GM10847 (cell line): ENCODE data around the gene CLIP4.

ENCODE experiments used
- POLR2A ChIP-seq: IDR thresholded peaks from 2 replicates; pipeline ENCODE4 v1.6.1; 2011; ENCODE audit not compliant: insufficient read length; ENCODE audit errors: extremely low read depth

The CLIP4 gene

DNA sequence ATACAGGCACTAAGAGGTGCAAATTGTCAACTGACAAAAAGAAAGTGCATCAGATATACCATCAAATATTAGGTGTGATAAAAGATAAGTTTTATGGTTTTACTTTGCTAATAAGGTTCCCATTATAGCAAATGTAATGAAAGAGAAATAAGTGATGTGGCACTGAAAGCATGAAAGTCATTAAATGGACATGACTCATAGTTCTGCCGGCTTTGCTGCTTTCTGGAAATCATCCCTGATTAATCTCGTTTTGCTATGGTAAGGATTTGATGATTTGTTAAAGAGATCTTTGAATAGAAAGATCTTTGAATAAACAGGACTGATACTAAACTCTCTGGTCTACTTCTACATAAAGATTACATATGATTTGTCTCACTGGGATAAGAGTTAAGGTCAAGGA is 72.7 kb downstream of the CLIP4 start:
- TF ChIP-seq POLR2A = no peak

DNA sequence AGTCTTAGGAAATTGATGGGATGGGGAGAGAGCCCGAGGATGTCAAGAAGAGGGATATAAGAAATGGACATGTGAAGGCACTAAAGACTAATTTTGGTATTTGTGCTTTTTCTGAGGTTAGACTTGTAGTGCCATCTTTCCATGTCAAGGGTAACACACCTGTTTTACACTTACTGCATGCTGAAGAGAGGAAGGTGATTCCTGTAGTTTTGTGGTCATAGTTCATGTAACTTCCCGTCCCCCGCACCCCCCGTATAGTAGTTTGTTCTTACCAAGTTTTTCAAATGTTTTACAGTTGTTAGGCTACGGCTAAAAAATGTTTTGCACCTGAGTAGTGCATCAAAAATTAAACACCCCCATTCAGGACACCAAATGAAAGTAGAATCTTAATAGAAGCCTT is 73.8 kb downstream of the CLIP4 start:
- no peak for TF ChIP-seq POLR2A

DNA sequence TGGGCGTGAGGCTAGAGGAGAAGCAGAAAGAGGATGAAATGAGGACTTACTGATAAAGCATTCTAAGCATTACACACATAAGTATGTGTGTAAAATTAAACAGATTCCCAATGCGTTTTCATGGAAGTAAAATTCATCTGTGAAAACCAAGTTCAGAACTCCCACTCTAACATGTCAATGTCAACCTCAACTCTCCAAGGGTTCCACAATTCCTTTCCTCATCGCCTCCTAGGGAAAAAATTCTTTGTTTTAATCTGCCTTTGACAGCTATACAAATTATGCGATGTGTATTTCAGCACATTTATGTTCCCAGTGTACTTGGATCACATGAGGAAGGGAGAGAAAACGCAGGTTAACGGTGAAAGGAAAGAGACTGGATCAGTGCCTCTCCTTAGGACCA is 76.6 kb downstream of the CLIP4 start:
- TF ChIP-seq POLR2A = no peak

DNA sequence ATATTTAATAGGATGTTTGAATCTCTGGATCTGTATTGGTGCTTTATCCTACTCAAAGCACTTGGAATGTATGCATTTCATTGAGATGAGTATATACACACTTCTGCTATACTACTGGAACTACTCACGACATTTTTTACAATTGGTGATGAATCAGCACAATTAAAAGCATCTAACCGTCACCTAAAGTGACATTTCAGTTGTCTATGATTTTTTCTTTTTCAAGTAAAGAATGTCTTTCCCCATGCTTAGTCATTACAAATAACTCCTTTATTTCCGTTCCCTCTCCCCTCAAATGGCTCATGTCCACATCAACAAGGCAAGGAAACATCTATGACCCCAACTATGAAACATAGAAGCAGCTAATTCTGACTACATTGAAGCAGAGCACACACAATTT is 77.3 kb downstream of the CLIP4 start:
- no peak for TF ChIP-seq POLR2A

DNA sequence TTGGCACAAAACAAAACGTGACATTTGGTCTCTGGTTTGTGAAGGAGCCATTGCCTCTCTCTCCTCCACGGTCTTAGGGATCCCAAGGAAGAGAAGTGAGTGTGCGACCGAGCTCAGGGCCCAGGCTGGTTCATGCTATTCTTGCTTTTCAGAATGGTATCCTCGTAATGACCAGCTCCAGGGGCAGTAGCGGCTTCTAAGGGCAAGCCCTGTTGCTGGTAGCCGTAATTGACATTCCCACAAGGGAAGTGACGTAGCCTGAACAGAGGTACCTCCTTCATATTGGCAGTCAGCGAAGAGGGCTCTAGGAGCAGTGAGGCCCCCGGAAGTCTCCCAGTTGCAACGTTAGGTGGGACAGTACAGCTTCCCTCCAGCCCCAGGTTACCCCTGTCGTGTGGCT is 77.9 kb downstream of the CLIP4 start:
- no peak for TF ChIP-seq POLR2A

DNA sequence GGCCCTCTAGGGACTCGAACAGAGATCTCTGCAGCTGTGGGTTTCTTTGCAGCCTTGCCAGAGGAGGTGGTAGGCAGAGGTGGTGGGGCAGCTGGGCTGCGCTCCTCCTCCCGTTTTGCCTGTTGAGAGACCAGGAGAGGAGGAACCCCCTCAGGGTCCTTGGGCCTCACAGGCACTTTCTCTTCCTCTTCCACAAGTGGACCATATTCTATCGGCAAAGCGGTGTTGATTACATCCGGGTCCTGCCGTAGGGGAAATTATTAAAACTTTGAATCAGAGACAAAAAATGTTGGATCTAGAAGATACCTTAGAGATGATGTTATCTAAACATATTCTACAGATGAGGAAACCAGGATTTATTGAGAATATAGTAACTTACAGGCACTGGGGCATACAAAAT is 78.5 kb downstream of the CLIP4 start:
- TF ChIP-seq POLR2A = no peak

DNA sequence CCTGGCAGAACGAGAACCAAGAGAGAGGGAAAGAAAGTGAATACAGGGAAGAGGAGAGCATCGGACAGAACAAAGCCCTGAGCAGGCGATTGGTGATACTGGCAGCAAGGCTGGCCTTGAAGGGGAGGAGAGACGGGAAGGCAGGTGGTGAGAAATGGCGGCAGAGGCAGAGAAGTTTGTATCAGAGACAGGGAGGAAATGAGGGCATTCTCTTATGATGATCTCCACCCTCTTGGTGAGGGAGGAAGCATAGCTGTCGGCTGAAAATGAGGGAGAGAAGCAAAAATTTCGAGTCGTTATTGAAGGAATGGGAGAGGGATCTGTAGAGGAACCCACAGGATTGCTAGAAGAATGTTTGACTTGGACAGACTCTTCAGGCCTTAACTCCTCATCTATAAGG is 80.6 kb downstream of the CLIP4 start:
- TF ChIP-seq POLR2A = no peak

DNA sequence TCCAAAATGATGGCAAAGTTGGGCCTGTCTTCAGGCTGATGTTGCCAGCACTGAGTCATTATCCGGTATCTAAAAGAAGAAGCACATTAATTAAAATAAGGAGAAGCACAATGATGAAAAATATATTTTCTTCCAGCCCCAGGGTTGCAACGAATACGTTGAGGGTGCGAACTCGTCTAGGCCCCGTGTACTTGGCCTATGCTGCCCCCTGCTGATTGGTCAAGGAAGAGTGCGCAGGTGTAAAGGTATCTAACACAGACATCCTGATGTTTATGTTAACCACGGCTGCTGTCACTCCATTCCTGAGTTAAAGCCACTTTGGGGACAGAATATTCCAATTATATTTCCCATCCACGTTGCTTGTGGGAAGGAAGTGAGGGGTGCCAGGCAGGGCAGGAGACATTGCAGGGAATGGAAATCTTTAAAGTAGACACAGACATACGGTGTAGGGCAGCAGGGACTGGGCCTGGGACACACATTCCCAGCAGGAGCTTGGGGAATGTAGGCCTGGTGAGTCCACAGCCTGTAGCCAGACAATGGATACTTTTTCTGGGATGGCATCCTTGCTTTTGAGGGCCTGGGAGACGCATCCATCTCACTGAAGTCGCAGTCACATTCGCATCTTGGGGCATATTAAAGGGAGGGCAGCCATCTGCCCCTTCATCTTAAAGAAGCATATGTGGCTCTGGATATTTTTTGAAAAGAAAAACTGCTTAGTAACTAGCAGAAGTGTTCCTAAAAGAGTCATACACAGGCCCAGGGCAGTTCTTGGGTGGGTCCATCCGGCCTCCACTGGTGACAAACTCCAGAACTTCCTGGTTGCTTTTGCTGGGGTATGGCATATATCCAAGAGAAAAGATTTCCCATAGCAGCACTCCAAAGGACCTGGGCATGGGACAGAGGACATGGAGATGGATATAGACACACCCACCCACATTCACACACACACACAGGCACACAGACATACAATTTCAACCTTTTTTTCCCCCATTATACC is 81.9 kb downstream of the CLIP4 start:
- TF ChIP-seq POLR2A = no peak

DNA sequence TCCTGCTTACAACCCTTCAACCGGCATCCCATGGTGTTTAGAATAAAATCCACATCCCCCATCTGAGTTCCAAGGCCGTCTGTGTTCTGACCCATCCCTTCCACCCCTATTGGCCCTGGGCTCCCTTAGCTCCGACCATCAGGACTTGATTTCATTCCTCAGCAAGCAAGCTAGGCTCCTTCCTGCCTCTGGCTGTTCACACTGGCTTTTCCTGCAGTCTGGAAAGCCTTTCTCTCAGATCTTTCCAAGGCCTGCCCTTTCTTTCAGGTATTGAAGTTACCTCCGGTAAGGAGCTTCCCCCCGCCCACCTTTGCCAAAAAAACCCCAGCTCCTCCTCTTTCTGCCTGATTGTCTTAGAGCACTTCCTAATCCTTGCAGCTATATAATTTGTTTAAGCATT is 86.8 kb downstream of the CLIP4 start:
- no peak for TF ChIP-seq POLR2A

DNA sequence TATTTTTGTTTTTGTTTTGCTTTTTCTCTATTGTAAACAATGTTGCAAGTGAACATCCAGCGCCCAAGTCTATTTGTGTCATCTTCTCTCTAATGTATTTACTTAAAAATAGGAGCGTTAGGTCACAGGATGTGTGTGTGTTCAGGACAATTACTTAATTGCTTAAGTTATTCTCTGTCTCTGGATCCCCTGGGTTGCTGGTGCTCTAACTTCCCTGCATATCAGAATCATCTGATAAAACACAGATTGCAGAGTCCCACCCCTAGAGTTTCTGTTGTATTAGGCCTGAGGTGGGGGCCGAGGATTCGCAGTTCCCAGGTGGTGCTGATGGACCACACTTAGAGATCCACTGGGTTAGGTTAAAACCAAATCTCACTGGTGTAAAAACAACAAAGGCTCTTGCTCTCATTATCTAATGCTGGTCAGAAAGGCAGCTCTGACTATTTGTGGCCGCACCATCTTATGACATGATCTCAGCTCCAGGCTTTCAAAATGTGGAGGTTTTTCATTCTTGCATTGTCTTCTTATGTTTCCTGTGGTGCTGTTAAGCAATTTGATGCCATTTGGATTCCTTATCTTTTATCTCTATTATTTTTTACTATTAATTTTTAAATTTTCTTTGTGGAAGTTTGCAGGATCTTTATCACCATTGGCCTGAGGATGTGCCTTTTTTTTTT is 87.7 kb downstream of the CLIP4 start:
- no peak for TF ChIP-seq POLR2A

DNA sequence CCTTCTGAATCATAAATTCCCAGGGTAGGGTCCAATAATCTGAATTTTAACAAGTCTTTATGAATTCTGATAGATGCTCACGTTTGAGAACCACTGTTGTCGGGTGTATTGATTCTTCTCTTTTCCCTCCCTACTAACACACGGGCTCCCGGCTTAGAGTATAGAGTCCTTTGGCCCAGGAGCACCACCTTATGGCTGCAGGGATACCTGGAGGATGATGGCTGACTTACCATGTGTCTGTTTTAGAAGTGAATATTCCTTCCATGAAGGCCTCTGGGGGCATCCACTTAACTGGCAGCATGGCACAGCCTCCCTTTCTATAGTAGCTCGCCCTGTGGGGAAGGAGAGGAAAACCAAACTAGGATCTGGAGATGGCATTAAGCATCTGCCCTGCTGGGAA is 91.7 kb downstream of the CLIP4 start:
- no peak for TF ChIP-seq POLR2A

DNA sequence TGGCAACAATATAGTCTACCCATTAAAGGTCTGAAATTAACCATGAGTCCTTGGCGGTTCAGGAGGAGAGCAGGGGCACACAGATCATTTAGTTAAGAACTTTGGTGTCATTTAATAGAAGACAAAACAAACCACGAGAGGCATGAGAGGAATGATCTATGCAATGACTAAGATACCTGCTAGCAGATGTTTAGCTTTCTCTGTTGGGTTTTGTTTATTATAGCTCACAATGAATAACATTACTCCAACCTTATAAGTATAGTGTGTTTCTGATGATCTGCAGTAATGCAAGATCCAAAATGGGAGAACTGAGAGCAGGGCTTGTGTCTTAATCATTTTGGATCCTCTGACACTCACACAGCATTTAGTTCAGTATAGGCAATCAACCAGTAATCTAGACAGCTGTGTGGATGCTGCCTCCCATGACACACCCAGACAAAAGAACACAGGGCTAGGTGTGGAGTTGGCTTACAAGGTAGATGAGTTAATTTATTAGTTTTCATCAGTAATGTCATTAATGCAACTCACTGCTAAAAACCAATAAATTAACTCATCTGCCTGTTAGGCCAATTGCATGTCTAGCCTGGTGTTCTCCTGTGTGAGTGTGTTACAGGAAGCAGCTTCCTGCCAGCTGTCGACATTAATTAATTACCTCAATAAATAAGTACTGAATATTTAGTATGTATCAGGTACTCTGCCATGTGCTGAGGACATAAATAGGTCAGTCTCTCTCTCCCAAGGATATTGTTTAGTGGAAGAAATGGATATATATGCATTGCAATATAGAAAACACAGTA is 92.3 kb downstream of the CLIP4 start:
- TF ChIP-seq POLR2A = no peak

DNA sequence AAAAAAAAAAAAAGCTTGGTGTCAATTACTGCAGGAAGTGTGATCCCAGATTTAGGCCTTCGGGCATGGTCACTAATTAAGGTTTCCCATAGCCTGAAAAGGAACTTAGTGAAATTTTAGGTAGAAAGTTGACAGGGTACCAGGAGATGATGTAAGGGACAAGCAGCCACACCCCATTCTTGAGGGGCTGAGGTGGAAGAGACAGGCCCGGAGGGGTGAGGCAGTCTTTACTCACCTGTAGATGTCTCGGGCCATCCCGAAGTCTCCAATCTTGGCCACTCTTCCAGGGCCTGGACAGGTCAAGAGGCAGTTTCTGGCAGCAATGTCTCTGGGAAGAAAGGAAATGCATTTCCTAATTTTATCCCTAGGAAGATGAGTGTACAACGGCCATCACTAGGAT is 94.3 kb downstream of the CLIP4 start:
- TF ChIP-seq POLR2A = no peak

DNA sequence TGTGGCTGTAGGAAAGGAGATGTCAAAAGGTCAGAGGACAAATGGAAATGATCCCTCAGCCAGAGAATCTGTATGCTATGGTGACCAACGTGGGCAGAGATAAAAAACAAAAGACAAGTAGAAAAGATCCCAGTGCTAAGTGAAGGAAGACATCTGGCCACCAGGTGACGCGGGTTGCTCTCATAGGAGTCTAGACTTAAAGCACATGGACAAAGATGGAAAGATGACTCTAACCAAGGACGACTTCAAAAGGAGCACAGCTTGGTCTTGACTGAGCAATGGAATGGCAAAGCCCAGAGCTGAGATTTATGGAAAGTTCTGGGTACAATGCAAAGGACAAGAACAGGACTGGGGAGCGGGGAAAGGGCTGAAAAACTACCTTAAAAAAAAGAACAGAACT is 96.8 kb downstream of the CLIP4 start:
- TF ChIP-seq POLR2A = no peak

DNA sequence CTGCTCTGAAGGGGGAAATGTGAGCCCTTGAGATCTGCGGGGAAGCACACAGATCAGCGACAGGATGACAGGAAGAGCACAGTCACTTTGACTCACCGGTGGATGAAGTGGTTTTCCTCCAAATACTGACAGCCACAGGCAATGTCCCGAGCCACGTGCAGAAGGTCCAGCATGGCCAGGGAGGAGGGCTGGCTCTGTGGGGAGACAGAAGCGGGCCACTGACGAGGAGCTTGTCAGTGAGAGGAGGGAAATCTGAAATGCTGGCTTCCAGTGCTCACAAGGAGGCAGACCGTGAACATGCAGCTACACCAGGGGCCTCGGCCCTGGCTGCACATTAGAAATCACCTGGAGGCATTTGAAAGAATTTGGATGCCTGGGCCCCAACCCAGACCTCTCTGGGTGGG is 98.7 kb downstream of the CLIP4 start:
- no peak for TF ChIP-seq POLR2A

DNA sequence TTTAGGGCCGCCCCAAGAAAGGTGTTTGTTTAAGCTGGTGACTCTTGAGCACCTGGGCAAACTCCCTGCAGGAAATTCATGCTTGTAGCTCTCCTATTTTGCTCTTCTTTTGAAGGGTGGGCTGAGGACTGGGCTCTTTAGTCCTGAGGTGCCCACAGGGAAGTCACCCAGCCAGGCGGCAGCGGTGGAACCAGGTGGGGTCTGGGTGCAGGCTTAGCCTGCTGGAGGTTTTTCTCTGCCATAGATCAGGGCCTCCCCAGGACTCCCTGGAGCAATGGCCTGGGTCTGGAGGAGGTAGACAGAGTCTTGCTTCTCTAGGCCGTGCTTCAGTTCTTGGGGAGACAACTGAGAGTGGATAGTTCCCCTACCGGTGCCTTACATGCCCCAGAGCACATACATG is 99.9 kb downstream of the CLIP4 start:
- no peak for TF ChIP-seq POLR2A
